Smooth muscle cell (in vitro differentiated cells): ENCODE data around the gene GALNT2. TPM values are rescaled to one million over a fixed set of nuclear protein-coding genes. Genes with fewer than 3 reads are reported as not detected.

Experiments
- DNase-seq: peaks from one replicate; lab custom pipeline; 2025; ENCODE audit not compliant: unreplicated experiment; lab: John Stamatoyannopoulos, UW
- H2AFZ ChIP-seq: fragments of 200-600 bp; sonication (generic); 2 replicates; pipeline ENCODE4 v1.6.0; 2016; ENCODE audit warnings: antibody characterized with exemption, low read depth, mild to moderate bottlenecking
- H3F3A ChIP-seq: fragments of 200-600 bp; sonication (generic); 2 replicates; pipeline ENCODE4 v1.6.0; 2017; ENCODE audit warnings: antibody characterized with exemption, low read depth
- H3K27ac ChIP-seq: fragments of 200-600 bp; sonication (generic); 2 replicates; pipeline ENCODE4 v1.5.1; 2016; ENCODE audit warnings: low read depth, mild to moderate bottlenecking
- H3K27me3 ChIP-seq: fragments of 200-600 bp; sonication (generic); 2 replicates; pipeline ENCODE4 v1.6.1; 2016; ENCODE audit warnings: low read depth, mild to moderate bottlenecking
- H3K36me3 ChIP-seq: fragments of 200-600 bp; sonication (generic); 2 replicates; pipeline ENCODE4 v1.5.1; 2016; ENCODE audit warnings: low read depth
- H3K4me1 ChIP-seq: fragments of 200-600 bp; sonication (generic); 2 replicates; pipeline ENCODE4 v1.5.1; 2016; ENCODE audit warnings: low read depth
- H3K4me2 ChIP-seq: fragments of 200-600 bp; sonication (generic); 2 replicates; pipeline ENCODE4 v1.6.0; 2016; ENCODE audit warnings: mild to moderate bottlenecking
- H3K4me3 ChIP-seq: fragments of 200-600 bp; sonication (generic); 2 replicates; pipeline ENCODE4 v1.5.1; 2016; ENCODE audit warnings: mild to moderate bottlenecking
- H3K79me2 ChIP-seq: fragments of 200-600 bp; sonication (generic); 2 replicates; pipeline ENCODE4 v1.6.0; 2016; ENCODE audit warnings: low read depth, mild to moderate bottlenecking
- H3K9ac ChIP-seq: fragments of 200-600 bp; sonication (generic); 2 replicates; pipeline ENCODE4 v1.6.0; 2016; ENCODE audit warnings: low read depth
- H3K9me3 ChIP-seq: fragments of 200-600 bp; sonication (generic); replicated peaks from 2 replicates; pipeline ENCODE4 v1.5.1; 2016; ENCODE audit warnings: low read depth
- H4K20me1 ChIP-seq: fragments of 200-600 bp; sonication (generic); 2 replicates; pipeline ENCODE4 v1.6.0; 2016; ENCODE audit warnings: low read depth
- WGBS: methylation state at CpG from one replicate; pipeline ENCODE4 v1.1.7; 2016; ENCODE audit warnings: low lambda C conversion rate; 5-methylcytosine and 5-hydroxymethylcytosine counted together
- polyA plus RNA-seq: library from polyadenylated mRNA; unstranded; fragments of >200 nt; fragmentation: Nextera tagmentation; extraction: Ambion mirVana; gene quantifications from 2 replicates; pipeline ENCODE4 v1.2.1, GENCODE V29; 2016
- total RNA-seq: library from RNA; depleted of rRNA; stranded (reverse); fragments of >200 nt; gene quantifications from 2 replicates; pipeline ENCODE4 v1.2.3, GENCODE V29; 2014
- TF ChIP-seq, protein P1 (sequence below): fragments of 200-600 bp; sonication (generic); IDR thresholded peaks from 2 replicates; pipeline ENCODE4 v1.5.1; 2017; ENCODE audit warnings: borderline replicate concordance, mild to moderate bottlenecking, antibody characterized with exemption; ENCODE audit not compliant: insufficient read depth, poor library complexity, severe bottlenecking

The GALNT2 gene
- total and polyA plus RNA-seq, 2 experiments from 2014 or later: 76.4 to 152 TPM

DNA sequence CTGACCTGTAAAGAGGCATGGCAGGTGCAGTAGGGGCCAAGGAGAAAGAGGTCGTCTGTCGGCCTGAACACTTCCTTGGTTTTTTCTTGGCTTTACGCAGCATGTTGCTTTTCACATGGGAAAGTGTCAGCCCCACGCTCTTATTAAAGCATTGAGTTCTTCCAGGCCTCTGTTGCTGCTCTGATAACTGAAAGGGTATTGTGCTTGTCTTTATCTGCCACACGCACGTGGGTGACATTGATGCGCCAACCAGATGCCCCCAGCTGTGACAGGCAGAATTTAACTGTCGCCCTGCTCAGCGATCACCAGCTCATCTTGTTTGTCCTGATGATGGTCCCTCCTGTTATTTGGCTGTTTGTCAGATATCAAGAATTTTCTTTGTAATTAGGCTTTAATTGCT lies 76.5 kb downstream of the GALNT2 start:
- H3K27me3 ChIP-seq: no peaks in the 10 kb centered on the region
- DNase-seq: no peak
- H3F3A ChIP-seq: no peaks in the 10 kb centered on the region

DNA sequence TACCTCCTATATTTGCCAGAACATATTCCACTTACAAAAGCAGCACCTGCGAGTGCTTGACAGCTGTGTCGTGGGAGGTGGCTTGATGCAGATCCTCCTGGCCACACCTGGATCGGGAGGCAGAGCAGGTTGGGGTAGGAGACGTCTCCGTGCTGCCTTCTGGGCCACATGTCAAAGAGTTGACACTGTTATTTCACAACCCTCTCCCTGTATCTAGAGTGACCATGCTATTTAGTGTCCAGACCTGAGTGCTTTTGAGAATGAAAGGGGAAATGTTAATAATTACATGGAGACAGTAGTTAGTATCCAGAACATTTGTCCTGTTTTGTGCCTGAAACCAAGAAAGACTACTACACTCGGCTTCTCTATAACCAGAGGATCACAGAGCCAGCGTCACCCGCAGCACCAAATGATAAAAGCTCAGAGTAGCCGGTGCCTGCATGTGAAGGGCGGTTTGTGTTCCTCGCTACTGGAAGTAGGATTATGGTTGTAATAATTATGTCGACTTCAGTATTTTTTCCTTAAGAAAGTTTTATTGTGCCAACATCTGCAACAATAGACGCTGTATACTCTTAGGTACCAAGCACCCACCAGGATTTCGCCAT lies 77.1 kb downstream of the GALNT2 start:
- Histone ChIP-seq H3K9ac (no peak overlapping the region), H4K20me1 (peaks cover 100% of the 10 kb centered on the region), H3K36me3 (no peaks in the 10 kb centered on the region), H2AFZ (no peak overlapping the region), H3K4me3 (no peak overlapping the region), H3K9me3 (no peaks in the 10 kb centered on the region), H3K4me1 (peaks cover 4% of the 10 kb centered on the region), H3K4me2 (no peak overlapping the region), H3K79me2 (peaks cover 84% of the 10 kb centered on the region), H3K27ac (no peak overlapping the region), H3F3A (no peaks in the 10 kb centered on the region), H3K27me3 (no peaks in the 10 kb centered on the region)
- DNase-seq: no peak
- TF ChIP-seq, protein P1, sequence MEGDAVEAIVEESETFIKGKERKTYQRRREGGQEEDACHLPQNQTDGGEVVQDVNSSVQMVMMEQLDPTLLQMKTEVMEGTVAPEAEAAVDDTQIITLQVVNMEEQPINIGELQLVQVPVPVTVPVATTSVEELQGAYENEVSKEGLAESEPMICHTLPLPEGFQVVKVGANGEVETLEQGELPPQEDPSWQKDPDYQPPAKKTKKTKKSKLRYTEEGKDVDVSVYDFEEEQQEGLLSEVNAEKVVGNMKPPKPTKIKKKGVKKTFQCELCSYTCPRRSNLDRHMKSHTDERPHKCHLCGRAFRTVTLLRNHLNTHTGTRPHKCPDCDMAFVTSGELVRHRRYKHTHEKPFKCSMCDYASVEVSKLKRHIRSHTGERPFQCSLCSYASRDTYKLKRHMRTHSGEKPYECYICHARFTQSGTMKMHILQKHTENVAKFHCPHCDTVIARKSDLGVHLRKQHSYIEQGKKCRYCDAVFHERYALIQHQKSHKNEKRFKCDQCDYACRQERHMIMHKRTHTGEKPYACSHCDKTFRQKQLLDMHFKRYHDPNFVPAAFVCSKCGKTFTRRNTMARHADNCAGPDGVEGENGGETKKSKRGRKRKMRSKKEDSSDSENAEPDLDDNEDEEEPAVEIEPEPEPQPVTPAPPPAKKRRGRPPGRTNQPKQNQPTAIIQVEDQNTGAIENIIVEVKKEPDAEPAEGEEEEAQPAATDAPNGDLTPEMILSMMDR: no peak
- 82% methylated on average over 14 of the region's 14 CpGs for WGBS

More for the DNA sequence above, 76.5 kb downstream of the GALNT2 start:
- Histone ChIP-seq H3K4me3 (no peak overlapping the region), H3K79me2 (peaks cover 85% of the 10 kb centered on the region), H4K20me1 (peaks cover 100% of the 10 kb centered on the region), H3K9ac (no peak overlapping the region), H3K4me1 (peaks cover 4% of the 10 kb centered on the region), H3K9me3 (no peaks in the 10 kb centered on the region), H2AFZ (no peak overlapping the region), H3K4me2 (no peak overlapping the region), H3K36me3 (no peaks in the 10 kb centered on the region), H3K27ac (no peak overlapping the region)
- TF ChIP-seq, protein P1: no peak
- WGBS: 71% methylated on average over 9 of the region's 9 CpGs

DNA sequence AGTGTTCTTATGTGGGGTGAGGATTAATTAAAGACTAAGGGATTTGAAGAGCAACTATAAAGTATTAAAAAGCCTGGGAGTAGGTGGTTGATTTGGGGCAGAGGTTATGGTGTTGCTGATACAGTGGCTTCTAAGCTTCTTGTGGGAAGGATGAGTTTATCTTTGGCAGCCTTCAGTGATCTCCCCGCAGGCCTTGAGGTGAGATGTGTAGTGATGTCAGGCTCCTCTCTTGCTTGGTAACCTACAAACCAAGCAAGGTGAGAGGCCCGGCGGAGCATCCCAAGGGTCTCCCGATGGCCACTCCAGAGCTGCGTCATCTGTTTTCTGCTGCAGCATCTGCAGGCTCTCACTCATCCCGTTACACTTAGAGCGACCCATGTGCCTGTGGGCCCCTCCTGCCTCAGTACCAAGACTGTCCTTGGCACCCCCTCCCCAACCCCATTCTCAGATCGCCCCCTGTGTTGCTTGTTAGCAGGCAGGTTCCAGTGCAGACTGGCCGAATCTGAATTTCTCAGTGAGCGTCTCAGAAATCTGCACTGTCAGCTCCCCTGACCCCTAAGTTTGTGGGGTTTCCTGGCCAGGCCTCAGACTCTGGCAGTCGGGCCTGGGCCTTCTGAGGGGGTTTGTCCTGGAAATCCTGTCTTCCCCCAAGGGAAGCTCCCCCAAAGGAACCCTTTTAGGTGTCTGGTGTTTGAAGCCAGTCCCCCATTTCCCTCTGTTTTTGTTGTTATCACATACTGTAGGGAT lies 77.9 kb downstream of the GALNT2 start:
- Histone ChIP-seq H3K36me3 (no peaks in the 10 kb centered on the region), H3F3A (no peaks in the 10 kb centered on the region), H3K4me1 (peaks cover 6% of the 10 kb centered on the region), H3K4me3 (no peak overlapping the region), H3K9me3 (no peaks in the 10 kb centered on the region), H3K27me3 (no peaks in the 10 kb centered on the region), H2AFZ (no peak overlapping the region), H3K79me2 (peaks cover 85% of the 10 kb centered on the region), H3K4me2 (no peak overlapping the region), H3K27ac (no peak overlapping the region), H4K20me1 (peaks cover 100% of the 10 kb centered on the region), H3K9ac (no peak overlapping the region)
- TF ChIP-seq, protein P1: no peak
- no peak for DNase-seq
- WGBS: 87% methylated on average over 11 of the region's 11 CpGs
